ENCODE results near the gene DNAJA2.

- TF ChIP-seq, protein P1, sequence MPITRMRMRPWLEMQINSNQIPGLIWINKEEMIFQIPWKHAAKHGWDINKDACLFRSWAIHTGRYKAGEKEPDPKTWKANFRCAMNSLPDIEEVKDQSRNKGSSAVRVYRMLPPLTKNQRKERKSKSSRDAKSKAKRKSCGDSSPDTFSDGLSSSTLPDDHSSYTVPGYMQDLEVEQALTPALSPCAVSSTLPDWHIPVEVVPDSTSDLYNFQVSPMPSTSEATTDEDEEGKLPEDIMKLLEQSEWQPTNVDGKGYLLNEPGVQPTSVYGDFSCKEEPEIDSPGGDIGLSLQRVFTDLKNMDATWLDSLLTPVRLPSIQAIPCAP (CRISPR knock-in tag; IDR thresholded peaks at IDR 0.05): no peak
- TF ChIP-seq ZNF425 (CRISPR knock-in tag; conservative IDR thresholded peaks at IDR 0.05): no peak
- TF ChIP-seq CTCF (IDR thresholded peaks at IDR 0.05): no peak
- no peak for TF ChIP-seq SP1 (CRISPR knock-in tag; conservative IDR thresholded peaks at IDR 0.05)
- no peak for TF ChIP-seq ERG (CRISPR knock-in tag; IDR thresholded peaks at IDR 0.05)
- TF ChIP-seq, protein P2, sequence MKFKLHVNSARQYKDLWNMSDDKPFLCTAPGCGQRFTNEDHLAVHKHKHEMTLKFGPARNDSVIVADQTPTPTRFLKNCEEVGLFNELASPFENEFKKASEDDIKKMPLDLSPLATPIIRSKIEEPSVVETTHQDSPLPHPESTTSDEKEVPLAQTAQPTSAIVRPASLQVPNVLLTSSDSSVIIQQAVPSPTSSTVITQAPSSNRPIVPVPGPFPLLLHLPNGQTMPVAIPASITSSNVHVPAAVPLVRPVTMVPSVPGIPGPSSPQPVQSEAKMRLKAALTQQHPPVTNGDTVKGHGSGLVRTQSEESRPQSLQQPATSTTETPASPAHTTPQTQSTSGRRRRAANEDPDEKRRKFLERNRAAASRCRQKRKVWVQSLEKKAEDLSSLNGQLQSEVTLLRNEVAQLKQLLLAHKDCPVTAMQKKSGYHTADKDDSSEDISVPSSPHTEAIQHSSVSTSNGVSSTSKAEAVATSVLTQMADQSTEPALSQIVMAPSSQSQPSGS (CRISPR knock-in tag; IDR thresholded peaks at IDR 0.05; ENCODE audit: borderline replicate concordance, low read depth): no peak
- no peak for TF ChIP-seq TEAD4 (CRISPR knock-in tag; IDR thresholded peaks at IDR 0.05)
- no peak for TF ChIP-seq ZNF232 (CRISPR knock-in tag; IDR thresholded peaks at IDR 0.05)
- TF ChIP-seq ZNF121 (CRISPR knock-in tag; IDR thresholded peaks at IDR 0.05): no peak
- TF ChIP-seq, protein P3, sequence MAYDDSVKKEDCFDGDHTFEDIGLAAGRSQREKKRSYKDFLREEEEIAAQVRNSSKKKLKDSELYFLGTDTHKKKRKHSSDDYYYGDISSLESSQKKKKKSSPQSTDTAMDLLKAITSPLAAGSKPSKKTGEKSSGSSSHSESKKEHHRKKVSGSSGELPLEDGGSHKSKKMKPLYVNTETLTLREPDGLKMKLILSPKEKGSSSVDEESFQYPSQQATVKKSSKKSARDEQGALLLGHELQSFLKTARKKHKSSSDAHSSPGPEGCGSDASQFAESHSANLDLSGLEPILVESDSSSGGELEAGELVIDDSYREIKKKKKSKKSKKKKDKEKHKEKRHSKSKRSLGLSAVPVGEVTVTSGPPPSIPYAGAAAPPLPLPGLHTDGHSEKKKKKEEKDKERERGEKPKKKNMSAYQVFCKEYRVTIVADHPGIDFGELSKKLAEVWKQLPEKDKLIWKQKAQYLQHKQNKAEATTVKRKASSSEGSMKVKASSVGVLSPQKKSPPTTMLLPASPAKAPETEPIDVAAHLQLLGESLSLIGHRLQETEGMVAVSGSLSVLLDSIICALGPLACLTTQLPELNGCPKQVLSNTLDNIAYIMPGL (CRISPR knock-in tag; IDR thresholded peaks at IDR 0.05): no peak
- TF ChIP-seq FOXJ3 (CRISPR knock-in tag; IDR thresholded peaks at IDR 0.05; ENCODE audit: borderline replicate concordance): no peak
- TF ChIP-seq, protein P4, sequence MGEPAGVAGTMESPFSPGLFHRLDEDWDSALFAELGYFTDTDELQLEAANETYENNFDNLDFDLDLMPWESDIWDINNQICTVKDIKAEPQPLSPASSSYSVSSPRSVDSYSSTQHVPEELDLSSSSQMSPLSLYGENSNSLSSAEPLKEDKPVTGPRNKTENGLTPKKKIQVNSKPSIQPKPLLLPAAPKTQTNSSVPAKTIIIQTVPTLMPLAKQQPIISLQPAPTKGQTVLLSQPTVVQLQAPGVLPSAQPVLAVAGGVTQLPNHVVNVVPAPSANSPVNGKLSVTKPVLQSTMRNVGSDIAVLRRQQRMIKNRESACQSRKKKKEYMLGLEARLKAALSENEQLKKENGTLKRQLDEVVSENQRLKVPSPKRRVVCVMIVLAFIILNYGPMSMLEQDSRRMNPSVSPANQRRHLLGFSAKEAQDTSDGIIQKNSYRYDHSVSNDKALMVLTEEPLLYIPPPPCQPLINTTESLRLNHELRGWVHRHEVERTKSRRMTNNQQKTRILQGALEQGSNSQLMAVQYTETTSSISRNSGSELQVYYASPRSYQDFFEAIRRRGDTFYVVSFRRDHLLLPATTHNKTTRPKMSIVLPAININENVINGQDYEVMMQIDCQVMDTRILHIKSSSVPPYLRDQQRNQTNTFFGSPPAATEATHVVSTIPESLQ (CRISPR knock-in tag; IDR thresholded peaks at IDR 0.05): no peak
- TF ChIP-seq ESRRA (CRISPR knock-in tag; IDR thresholded peaks at IDR 0.05; ENCODE audit: borderline replicate concordance): no peak
- TF ChIP-seq ZNF263 (CRISPR knock-in tag; IDR thresholded peaks at IDR 0.05; ENCODE audit: low read depth): no peak
These were observed 35.9 kb downstream of the DNAJA2 start for GRCh38 chr16:46937536-46937935.

Measured in WTC11 (cell line).